NCI-H510A (cell line): Measurements from ENCODE around the gene ZNF148.

Experiments
- DNase-seq: peaks from one replicate; lab custom pipeline; 2025; lab: John Stamatoyannopoulos, UW

The ZNF148 gene

DNA sequence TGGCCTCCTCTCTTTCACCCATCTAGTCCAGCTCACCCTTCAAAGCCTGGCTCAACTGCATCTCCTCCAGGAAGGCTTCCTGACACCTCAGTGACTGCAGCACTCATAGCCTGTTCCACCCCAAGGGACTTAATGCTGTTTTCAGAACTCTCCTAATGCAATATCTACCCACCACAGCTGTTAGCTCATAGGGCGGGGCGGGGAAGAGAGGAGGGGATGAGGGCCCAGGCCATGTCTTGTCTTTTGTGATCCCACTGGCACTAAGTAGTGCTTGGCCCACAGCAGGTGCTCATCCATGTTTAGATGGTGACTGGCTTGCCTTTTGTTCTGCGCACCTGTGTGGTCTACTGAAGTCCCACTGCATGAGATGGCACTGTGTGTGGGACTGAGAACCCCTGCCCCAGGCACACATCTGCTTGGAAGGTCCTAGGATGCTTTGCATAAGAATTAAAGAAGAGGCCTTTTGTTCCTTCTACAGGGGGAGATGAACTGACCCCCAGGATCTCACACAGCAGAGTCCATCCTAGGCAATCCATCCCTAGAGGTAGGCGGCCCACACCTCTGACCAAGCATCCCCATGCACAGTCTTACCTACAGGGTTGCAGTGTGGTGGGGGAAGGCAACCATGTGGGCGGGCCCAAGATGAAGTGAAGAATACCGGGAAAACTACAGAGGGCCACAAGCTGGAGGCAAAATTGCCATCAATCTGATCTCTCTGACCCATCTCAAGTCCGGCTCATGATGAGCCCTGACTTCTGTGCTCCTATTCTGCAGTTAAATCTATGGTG, 185.6 kb downstream of the ZNF148 start:
- DNase-seq, result no peak

DNA sequence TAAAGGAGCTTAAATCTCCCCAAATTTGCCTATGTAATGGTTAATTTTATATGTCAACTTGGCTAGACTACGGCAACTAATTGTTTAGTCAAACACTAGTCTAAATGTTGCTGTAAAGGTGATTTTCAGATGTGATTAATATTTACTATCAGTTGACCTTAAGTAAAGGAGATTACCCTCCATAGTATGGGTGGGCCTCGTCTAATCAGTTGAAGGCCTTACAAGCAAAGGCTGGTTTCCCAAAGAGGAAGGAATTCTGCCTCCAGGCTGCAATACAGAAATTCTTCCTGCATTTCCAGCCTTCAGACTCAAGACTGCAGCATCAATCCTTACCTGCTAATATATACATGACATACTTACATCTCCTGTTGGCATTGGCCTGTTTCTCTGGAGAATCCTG, 186.2 kb downstream of the ZNF148 start:
- DNase-seq, result no peak

DNA sequence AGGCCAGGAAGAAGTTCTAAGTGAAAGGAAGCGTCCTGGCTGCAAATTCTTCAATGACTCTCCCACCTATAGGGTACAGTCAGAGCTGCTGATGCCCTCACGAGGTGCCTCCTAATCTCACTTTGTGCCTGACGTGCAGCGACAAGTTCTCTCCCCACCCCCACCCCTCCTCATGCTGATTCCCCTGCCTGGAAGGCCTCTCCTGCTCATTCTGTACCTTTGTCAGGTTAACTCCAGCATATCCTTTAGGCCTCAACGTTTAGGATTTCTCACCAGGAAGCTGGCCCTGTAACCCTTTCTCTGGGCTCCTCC, 187.6 kb downstream of the ZNF148 start:
- no peak for DNase-seq

DNA sequence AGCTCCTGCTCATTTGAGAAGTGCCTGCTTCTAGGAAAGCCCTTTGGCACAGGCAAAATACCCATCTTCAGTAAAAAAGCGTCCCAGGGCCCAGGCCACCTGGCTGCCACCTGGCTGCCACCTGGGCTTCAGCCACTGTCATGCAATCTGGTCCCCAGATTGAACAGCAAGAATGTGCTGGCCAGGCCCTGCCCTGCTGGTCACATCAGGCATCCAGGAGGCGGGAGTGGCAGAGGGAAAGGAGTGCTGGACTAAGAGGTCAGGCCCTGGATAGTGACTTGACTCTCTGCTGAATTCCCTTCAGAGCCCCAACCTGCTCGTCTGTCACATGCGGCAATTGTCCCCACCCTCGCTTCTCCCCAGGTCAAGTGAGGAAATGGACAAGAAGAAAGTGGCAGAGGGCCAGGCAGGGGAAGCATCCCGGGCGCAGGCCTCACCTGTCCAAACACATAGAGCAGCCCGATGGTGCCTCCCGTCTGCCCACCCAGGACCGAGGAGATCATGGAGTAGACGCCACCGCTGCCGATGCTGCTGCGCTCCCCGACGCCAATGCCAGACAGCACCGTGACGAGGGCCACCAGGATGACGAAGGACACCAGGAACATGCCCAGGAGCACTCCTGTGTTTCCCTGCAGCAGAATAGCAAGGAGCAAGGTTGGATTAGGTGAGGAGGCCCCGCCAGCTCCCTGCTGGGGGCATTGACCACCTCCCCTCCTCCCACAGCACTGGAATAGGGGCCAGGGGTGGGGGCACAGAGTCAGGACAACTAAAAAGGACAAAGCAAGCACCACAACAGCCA, 188.1 kb downstream of the ZNF148 start:
- no peak for DNase-seq

DNA sequence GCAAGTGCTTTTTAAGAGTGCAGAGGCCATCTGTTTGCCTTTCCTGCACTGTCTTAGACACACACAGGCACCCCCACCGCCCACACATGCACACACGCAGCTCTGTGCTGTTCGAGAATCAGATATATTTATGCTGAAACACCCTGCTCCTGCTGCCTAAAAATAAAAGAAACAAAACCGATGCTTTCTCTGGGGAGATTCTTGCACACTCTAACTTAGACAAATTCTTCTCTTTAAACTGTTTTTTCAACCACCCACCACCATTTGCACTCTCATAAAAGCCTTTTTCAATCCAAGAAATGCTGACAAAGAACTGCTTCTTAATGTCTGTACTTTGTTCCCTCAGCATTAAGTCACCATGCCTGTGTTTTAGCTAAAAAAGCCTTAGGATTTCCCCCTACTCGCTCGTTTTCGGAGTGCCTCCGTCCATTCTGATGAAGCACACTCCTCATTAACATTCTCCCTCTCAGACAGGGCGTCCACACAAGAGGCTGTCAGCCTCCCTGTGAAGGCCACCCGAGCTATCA, 188.8 kb downstream of the ZNF148 start:
- DNase-seq, result no peak

DNA sequence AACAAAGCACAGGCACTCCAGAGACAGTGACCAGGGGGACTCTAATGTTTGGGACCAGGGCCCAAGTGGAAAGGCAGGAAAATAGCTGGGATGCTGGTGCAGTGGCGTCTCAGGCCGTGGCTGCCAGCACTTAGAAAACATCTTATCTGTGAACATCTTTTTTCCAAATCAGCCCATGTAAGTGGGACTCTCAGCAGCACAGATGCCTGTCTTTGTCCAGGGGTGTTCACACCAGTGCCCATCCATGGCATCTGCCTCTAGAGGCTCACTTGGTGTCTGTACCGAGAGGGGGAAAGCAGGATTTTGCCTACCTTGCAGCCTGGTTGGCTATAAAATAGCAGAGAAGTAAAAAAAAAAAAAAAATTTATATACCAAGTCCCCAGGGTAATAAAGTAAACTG, 189.3 kb downstream of the ZNF148 start:
- DNase-seq, result no peak

DNA sequence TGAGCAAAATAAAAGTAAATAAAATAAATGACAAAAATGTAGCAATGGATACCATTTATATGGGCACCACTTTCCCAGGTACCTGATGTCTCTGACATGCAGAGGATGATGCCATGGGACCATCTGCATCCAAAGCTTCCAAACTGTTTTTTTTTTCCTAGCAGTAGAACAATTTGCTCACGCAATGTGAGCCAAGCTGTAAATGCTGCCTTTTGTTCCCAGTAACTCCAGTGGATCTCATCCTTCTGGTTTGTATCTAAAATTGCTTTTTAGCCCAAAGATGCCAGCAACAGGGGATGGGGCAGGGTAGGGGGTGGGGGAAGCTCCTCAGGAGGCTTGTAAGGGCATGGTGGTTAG, 195.3 kb downstream of the ZNF148 start:
- no peak for DNase-seq

DNA sequence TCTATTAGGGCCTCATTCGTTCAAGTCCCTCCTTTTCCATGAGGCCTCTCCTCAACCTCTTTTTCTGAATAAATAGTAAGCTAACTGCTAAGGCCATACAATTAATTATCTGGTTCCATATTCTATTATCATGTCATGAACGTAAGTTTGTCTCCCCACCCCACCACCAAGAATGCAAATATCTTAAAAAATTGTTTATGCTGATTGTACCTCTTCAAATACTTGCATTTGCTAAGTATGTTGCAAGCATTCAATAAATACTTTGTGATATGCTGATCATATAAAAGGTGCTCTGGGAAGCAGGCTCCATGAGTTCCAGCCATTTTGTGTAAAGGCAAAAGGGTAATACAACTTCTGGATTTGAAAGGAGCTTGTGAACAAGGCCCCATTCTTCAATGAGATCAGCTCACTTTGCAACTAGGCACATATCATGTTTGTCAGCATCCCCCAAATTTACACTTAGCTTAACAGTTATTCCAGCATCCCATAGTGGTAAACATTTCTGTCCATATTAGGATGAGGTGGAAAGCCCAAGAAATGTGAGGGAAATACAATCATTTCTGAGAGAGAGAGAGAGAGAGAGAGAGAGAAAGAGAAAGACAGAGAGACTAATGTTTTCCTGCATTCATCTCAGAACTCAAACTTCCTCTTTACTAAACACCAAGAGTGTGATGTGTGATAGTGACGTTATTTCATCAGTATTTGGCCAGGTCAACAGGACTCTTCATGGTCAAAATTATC, 195.8 kb downstream of the ZNF148 start:
- no peak for DNase-seq

DNA sequence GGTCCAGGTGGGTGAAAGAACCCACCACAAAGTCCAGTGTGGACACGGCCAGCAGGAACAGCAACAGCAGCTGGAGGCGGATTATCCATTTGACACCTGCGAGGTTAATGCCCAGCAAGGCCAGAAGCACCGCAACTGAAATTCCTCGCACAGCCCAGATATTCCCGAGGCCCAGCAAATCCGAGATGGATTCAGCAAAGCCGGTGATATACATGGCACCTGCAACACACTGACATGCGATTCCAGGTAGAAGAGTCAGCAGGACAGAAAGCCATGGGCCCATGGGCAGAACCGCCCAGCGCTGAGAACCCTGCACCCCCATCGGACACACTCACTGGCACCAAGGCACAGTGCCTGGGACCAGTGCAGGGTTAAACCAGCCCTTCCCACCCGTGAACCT, 197.4 kb downstream of the ZNF148 start:
- no peak for DNase-seq
